GM23338 (cell line): ENCODE measurements around the gene MYO1D. TPM values are rescaled to one million over a fixed set of nuclear protein-coding genes. Genes with fewer than 3 reads are reported as not detected.

Source experiments
- ATAC-seq: fragments of 200-7000 bp; cut with Tn5 transposase; 3 replicates; pipeline ENCODE4 v1.9.1; 2020
- DNase-seq: peaks from one replicate; pipeline ENCODE4 v3.0.0-alpha.2; 2015; ENCODE audit warnings: low spot score
- H2AFZ ChIP-seq: fragments of 200-600 bp; sonication (generic); 2 replicates; pipeline ENCODE4 v1.8.0; 2016; ENCODE audit warnings: antibody characterized with exemption, mild to moderate bottlenecking, moderate library complexity
- H3F3A ChIP-seq: fragments of 200-600 bp; sonication (generic); replicated peaks from 2 replicates; pipeline ENCODE4 v1.8.0; 2017; ENCODE audit warnings: antibody characterized with exemption, mixed run types, low read depth
- H3K27ac ChIP-seq: fragments of 200-600 bp; sonication (generic); 2 replicates; pipeline ENCODE4 v1.6.1; 2016; ENCODE audit warnings: low read depth
- H3K27me3 ChIP-seq: fragments of 200-600 bp; sonication (generic); 2 replicates; pipeline ENCODE4 v1.8.0; 2016; ENCODE audit warnings: mild to moderate bottlenecking, mixed run types, moderate library complexity; ENCODE audit not compliant: insufficient read depth
- H3K36me3 ChIP-seq: fragments of 200-600 bp; sonication (generic); 2 replicates; pipeline ENCODE4 v1.8.0; 2016; ENCODE audit warnings: mild to moderate bottlenecking; ENCODE audit not compliant: insufficient read depth
- H3K4me1 ChIP-seq: fragments of 200-600 bp; sonication (generic); 2 replicates; pipeline ENCODE4 v1.8.0; 2016; ENCODE audit warnings: mild to moderate bottlenecking, moderate library complexity; ENCODE audit not compliant: insufficient read depth
- H3K4me2 ChIP-seq: fragments of 200-600 bp; sonication (generic); 2 replicates; pipeline ENCODE4 v1.7.1; 2017; ENCODE audit warnings: mixed run types
- H3K4me3 ChIP-seq: fragments of 200-600 bp; sonication (generic); 2 replicates; pipeline ENCODE4 v1.6.1; 2016; ENCODE audit warnings: mixed run types
- H3K79me2 ChIP-seq: fragments of 200-600 bp; sonication (generic); replicated peaks from 2 replicates; pipeline ENCODE4 v1.8.0; 2017; ENCODE audit warnings: mild to moderate bottlenecking; ENCODE audit not compliant: insufficient read depth
- H3K9me2 ChIP-seq: fragments of 200-600 bp; sonication (generic); 2 replicates; pipeline ENCODE4 v1.8.0; 2017; ENCODE audit not compliant: insufficient read depth
- H4K20me1 ChIP-seq: fragments of 200-600 bp; sonication (generic); replicated peaks from 2 replicates; pipeline ENCODE4 v1.8.0; 2017; ENCODE audit warnings: mild to moderate bottlenecking; ENCODE audit not compliant: insufficient read depth
- H3K27ac Mint-ChIP-seq: 2 replicates; pipeline ENCODE4 v1.8.0; 2020; ENCODE audit warnings: inconsistent platforms, mild to moderate bottlenecking, moderate library complexity, mixed read lengths
- H3K27me3 Mint-ChIP-seq: 3 replicates; pipeline ENCODE4 v1.8.0; 2022; ENCODE audit warnings: low read depth, mild to moderate bottlenecking, moderate library complexity, mixed read lengths, inconsistent platforms; ENCODE audit not compliant: insufficient read depth, poor library complexity
- H3K36me3 Mint-ChIP-seq: 3 replicates; pipeline ENCODE4 v1.8.0; 2021; ENCODE audit warnings: low read depth, mild to moderate bottlenecking, inconsistent platforms, moderate library complexity, mixed read lengths
- H3K4me1 Mint-ChIP-seq: 3 replicates; pipeline ENCODE4 v1.8.0; 2020; ENCODE audit warnings: mild to moderate bottlenecking, inconsistent platforms, mixed read lengths
- H3K4me3 Mint-ChIP-seq: 3 replicates; pipeline ENCODE4 v1.8.0; 2021; ENCODE audit warnings: moderate library complexity, mild to moderate bottlenecking, inconsistent platforms, mixed read lengths
- H3K9me3 Mint-ChIP-seq: 3 replicates; pipeline ENCODE4 v1.8.0; 2020; ENCODE audit warnings: moderate library complexity, mild to moderate bottlenecking, inconsistent platforms, mixed read lengths
- EZH2 ChIP-seq: fragments of 200-600 bp; sonication (generic); IDR thresholded peaks from one replicate; pipeline ENCODE4 v1.8.0; 2017; ENCODE audit warnings: antibody characterized with exemption, mild to moderate bottlenecking, low read depth; ENCODE audit not compliant: unreplicated experiment
- JUNB ChIP-seq: IDR thresholded peaks from one replicate; pipeline ENCODE4 v1.6.1; 2016; ENCODE audit warnings: antibody characterized with exemption; ENCODE audit not compliant: unreplicated experiment
- REST ChIP-seq: IDR thresholded peaks from one replicate; pipeline ENCODE4 v1.6.1; 2018; ENCODE audit warnings: antibody characterized with exemption; ENCODE audit not compliant: unreplicated experiment
- polyA plus RNA-seq: library from polyadenylated mRNA; unstranded; fragments of >200 nt; fragmentation: Nextera tagmentation; extraction: Ambion mirVana; gene quantifications from 2 replicates; pipeline ENCODE4 v1.2.1, GENCODE V29; 2016
- total RNA-seq: library from RNA; depleted of rRNA; stranded (reverse); fragments of >200 nt; shearing (Covaris generic); gene quantifications from 2 replicates; pipeline ENCODE4 v1.2.3, GENCODE V29; 2014
- TF ChIP-seq, protein P1 (sequence below), 2 experiments: fragments of 200-600 bp in 1 of 2; sonication (generic) in 1 of 2; conservative IDR thresholded peaks; 2 replicates each; pipeline versions ENCODE4 v1.5.1 to v1.6.1; 2016 to 2017; ENCODE audit warnings: antibody characterized with exemption in 2 of 2, low read depth in 2 of 2, mild to moderate bottlenecking in 2 of 2, moderate library complexity in 1 of 2

MYO1D gene
- total and polyA plus RNA-seq, 2 experiments from 2014 or later = 8.6 to 28.6 TPM

GRCh38 chr17:32596206-32596605, 280.7 kb downstream of the MYO1D start (continued):
- TF ChIP-seq JUNB (no peak), REST (no peak), EZH2 (no peak)

- ATAC-seq = no peak
Measured at GRCh38 chr17:32593003-32593402, 283.9 kb downstream of the MYO1D start.

More at GRCh38 chr17:32593003-32593402, 283.9 kb downstream of the MYO1D start:
- no peaks in the 10 kb centered on the region for H3K27me3 ChIP-seq
- H3K36me3 ChIP-seq = no peaks in the 10 kb centered on the region
- Mint-ChIP-seq H3K36me3 (no peaks in the 10 kb centered on the region), H3K4me1 (no peaks in the 10 kb centered on the region), H3K27ac (no peak overlapping the region), H3K4me3 (no peak overlapping the region), H3K9me3 (no peaks in the 10 kb centered on the region), H3K27me3 (peaks cover 6% of the 10 kb centered on the region)
- H3K79me2 ChIP-seq = no peaks in the 10 kb centered on the region
- no peak for TF ChIP-seq REST
- TF ChIP-seq, protein P1, sequence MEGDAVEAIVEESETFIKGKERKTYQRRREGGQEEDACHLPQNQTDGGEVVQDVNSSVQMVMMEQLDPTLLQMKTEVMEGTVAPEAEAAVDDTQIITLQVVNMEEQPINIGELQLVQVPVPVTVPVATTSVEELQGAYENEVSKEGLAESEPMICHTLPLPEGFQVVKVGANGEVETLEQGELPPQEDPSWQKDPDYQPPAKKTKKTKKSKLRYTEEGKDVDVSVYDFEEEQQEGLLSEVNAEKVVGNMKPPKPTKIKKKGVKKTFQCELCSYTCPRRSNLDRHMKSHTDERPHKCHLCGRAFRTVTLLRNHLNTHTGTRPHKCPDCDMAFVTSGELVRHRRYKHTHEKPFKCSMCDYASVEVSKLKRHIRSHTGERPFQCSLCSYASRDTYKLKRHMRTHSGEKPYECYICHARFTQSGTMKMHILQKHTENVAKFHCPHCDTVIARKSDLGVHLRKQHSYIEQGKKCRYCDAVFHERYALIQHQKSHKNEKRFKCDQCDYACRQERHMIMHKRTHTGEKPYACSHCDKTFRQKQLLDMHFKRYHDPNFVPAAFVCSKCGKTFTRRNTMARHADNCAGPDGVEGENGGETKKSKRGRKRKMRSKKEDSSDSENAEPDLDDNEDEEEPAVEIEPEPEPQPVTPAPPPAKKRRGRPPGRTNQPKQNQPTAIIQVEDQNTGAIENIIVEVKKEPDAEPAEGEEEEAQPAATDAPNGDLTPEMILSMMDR (conservative IDR thresholded peaks at IDR 0.05; ENCODE audit: low read depth in 2 of 2) = peak; percentile 12 to 29; a peak in 2 of 4 replicates
- no peaks in the 10 kb centered on the region for H3F3A ChIP-seq
- H3K9me2 ChIP-seq = no peaks in the 10 kb centered on the region
- H3K27ac ChIP-seq = no peak overlapping the region
- H3K4me1 ChIP-seq = no peaks in the 10 kb centered on the region
- H3K4me2 ChIP-seq = no peak overlapping the region
- no peak overlapping the region for H3K4me3 ChIP-seq
- H2AFZ ChIP-seq = no peak overlapping the region
- peak; percentile 37 for DNase-seq
- H4K20me1 ChIP-seq = no peaks in the 10 kb centered on the region
